ENCODE data around the gene LHFPL2. TPM values are rescaled to one million over a fixed set of nuclear protein-coding genes. Genes with fewer than 3 reads are reported as not detected.
"Not testable (repeated sequence)": the region's sequence is repeated elsewhere in the genome, so short reads cannot be mapped to it uniquely, and the experiment has no call there.

LHFPL2 gene
- total RNA-seq, 1 donor from 2014 or later, result 47.6 TPM

DNA sequence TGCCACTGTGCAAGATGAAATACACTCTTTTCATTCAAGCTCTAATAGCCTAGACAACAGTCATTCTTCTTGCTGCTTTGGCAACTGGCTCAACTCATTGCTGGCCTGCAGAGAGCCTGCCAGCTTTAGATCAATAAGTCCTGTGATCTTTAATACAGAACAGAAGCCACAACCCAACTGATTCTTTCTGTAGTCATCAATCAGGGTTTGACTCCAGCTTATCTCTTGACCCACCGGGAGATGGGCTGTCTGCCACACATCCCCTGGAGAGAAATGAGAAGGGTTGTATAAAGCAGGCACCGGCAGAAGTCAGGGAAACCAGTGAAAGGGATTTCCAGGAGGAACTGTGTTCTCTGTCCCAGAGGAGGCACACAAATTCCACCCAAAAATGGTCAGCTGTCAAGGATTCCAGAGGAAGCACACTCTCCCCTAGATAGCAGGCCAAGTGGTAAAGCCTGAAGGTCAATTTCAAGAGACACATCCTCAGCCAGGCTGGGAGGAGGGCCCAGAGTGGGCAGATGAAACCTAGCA is 24.5 kb downstream of the LHFPL2 start:
- Mint-ChIP-seq H3K4me3 (ENCODE audit: unreplicated experiment) (no peak overlapping the region), H3K27ac (ENCODE audit: unreplicated experiment) (no peak overlapping the region), H3K4me1 (ENCODE audit: unreplicated experiment) (peaks cover 14% of the 10 kb centered on the region), H3K9me3 (ENCODE audit: unreplicated experiment) (no peaks in the 10 kb centered on the region), H3K27me3 (ENCODE audit: unreplicated experiment) (peaks cover 3% of the 10 kb centered on the region), H3K36me3 (ENCODE audit: low read depth, unreplicated experiment) (peaks cover 49% of the 10 kb centered on the region)
- TF ChIP-seq, protein P1, sequence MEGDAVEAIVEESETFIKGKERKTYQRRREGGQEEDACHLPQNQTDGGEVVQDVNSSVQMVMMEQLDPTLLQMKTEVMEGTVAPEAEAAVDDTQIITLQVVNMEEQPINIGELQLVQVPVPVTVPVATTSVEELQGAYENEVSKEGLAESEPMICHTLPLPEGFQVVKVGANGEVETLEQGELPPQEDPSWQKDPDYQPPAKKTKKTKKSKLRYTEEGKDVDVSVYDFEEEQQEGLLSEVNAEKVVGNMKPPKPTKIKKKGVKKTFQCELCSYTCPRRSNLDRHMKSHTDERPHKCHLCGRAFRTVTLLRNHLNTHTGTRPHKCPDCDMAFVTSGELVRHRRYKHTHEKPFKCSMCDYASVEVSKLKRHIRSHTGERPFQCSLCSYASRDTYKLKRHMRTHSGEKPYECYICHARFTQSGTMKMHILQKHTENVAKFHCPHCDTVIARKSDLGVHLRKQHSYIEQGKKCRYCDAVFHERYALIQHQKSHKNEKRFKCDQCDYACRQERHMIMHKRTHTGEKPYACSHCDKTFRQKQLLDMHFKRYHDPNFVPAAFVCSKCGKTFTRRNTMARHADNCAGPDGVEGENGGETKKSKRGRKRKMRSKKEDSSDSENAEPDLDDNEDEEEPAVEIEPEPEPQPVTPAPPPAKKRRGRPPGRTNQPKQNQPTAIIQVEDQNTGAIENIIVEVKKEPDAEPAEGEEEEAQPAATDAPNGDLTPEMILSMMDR (IDR thresholded peaks at IDR 0.05; ENCODE audit: unreplicated experiment), result no peak
- DNase-seq (ENCODE audit: low spot score), result no peak

DNA sequence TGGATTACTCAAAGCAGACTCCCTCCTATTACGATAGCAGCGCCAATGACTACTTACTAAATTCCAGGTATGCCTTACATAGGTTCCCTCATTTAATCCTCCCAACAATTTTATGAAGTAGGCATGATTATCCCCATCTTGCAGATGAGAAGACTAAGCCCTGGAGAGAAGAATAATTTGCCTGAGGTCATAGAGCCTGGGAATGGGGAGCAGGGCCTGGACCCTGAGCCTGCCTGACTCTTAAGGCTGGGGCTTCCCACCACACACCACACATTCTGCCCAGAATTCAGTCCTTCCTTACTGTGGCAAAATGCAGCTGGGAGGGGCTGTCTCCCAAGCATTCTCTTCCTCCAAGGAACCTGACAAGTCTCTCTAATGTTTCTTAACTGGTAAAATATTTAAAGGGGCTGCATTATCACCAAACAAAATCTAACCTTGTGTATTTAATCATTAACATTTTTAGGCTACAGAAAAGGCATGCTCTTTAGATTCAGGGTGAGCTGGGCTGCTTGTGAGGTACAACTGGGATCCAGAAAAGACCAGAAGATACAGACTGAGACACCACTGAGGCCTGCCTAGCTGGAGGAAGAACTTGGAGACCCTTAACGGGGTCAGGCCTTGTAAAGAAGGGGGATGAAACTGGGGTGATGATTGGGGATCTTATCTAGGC is 26.1 kb downstream of the LHFPL2 start:
- no peak overlapping the region for H3K27ac Mint-ChIP-seq (ENCODE audit: unreplicated experiment)
- TF ChIP-seq, protein P1 (IDR thresholded peaks at IDR 0.05; ENCODE audit: unreplicated experiment), result no peak
- peaks cover 8% of the 10 kb centered on the region for H3K4me1 Mint-ChIP-seq (ENCODE audit: unreplicated experiment)
- no peak overlapping the region for H3K4me3 Mint-ChIP-seq (ENCODE audit: unreplicated experiment)
- peaks cover 3% of the 10 kb centered on the region for H3K27me3 Mint-ChIP-seq (ENCODE audit: unreplicated experiment)
- no peaks in the 10 kb centered on the region for H3K9me3 Mint-ChIP-seq (ENCODE audit: unreplicated experiment)
- DNase-seq (ENCODE audit: low spot score), result no peak
- peaks cover 49% of the 10 kb centered on the region for H3K36me3 Mint-ChIP-seq (ENCODE audit: low read depth, unreplicated experiment)

DNA sequence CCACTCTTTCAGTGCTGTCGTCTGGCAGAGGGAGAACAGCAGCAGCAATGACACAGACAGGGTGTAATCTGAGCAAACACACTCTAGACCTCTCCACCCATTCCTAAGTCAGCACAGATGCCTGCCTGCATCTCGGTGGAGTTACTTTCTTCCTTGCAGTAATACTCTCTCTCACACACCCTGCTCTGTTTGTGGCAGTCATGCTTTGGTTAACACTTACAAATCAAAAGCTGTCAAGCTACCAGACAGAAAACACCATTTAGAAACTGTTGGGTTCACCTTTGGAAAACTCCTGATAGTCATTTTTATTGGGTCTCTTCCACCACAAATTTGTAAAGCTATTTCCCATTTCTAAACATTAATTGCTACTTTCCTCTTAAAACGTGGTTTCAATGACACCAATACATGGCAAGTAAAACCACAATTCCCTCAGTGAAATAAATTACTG is 27.3 kb downstream of the LHFPL2 start:
- Mint-ChIP-seq H3K4me1 (ENCODE audit: unreplicated experiment) (peaks cover 8% of the 10 kb centered on the region), H3K9me3 (ENCODE audit: unreplicated experiment) (no peaks in the 10 kb centered on the region), H3K27ac (ENCODE audit: unreplicated experiment) (no peak overlapping the region), H3K36me3 (ENCODE audit: low read depth, unreplicated experiment) (peaks cover 53% of the 10 kb centered on the region), H3K27me3 (ENCODE audit: unreplicated experiment) (peaks cover 3% of the 10 kb centered on the region), H3K4me3 (ENCODE audit: unreplicated experiment) (peak overlapping the region; percentile 54)
- TF ChIP-seq, protein P1 (IDR thresholded peaks at IDR 0.05; ENCODE audit: unreplicated experiment), result no peak
- DNase-seq (ENCODE audit: low spot score), result no peak

DNA sequence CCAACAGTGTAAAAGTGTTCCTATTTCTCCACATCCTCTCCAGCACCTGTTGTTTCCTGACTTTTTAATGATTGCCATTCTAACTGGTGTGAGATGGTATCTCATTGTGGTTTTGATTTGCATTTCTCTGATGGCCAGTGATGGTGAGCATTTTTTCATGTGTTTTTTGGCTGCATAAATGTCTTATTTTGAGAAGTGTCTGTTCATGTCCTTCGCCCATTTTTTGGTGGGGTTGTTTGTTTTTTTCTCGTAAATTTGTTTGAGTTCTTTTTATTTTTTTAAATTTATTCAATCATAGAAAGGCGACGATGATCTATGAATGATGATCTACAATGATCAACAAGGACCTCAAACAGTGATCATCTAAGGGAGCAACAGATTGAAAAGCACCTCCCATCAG is 28.5 kb downstream of the LHFPL2 start:
- H3K27ac Mint-ChIP-seq (ENCODE audit: unreplicated experiment), result not testable (repeated sequence)

DNA sequence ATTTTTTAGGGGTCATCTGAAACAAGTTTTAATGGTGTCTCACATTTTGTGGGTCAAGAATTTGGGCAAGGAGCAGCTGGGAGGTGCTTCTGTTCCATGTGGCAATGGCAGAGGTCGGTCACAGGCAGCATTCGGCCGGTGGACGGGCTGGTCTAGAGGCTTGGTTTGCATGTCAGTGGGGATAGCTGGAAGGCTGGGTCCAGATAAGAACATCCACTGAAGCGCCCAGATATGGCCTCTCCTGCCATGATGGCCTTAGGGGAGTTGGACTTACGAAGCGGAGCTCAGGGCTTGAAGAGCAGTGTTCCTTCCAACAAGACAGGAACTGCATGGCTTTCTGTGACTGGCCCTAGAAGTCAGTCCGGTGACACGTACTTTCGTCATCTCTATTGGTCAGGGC is 30.3 kb downstream of the LHFPL2 start:
- Mint-ChIP-seq H3K4me1 (ENCODE audit: unreplicated experiment) (peaks cover 2% of the 10 kb centered on the region), H3K27me3 (ENCODE audit: unreplicated experiment) (peaks cover 4% of the 10 kb centered on the region), H3K9me3 (ENCODE audit: unreplicated experiment) (no peaks in the 10 kb centered on the region), H3K36me3 (ENCODE audit: low read depth, unreplicated experiment) (peaks cover 48% of the 10 kb centered on the region), H3K27ac (ENCODE audit: unreplicated experiment) (no peak overlapping the region), H3K4me3 (ENCODE audit: unreplicated experiment) (no peak overlapping the region)
- DNase-seq (ENCODE audit: low spot score), result no peak
- TF ChIP-seq, protein P1 (IDR thresholded peaks at IDR 0.05; ENCODE audit: unreplicated experiment), result no peak

More for the DNA sequence above, 28.5 kb downstream of the LHFPL2 start:
- Mint-ChIP-seq H3K36me3 (ENCODE audit: low read depth, unreplicated experiment) (peaks cover 50% of the 10 kb centered on the region), H3K4me3 (ENCODE audit: unreplicated experiment) (peak overlapping the region; percentile 58)
- H3K27me3 Mint-ChIP-seq (ENCODE audit: unreplicated experiment); H3K4me1 Mint-ChIP-seq (ENCODE audit: unreplicated experiment); H3K9me3 Mint-ChIP-seq (ENCODE audit: unreplicated experiment); DNase-seq (ENCODE audit: low spot score): not testable (repeated sequence)
